ENCODE measurements around the gene ATF2.
"Not testable (repeated sequence)": the region's sequence is repeated elsewhere in the genome, so short reads cannot be mapped to it uniquely, and the experiment has no call there.

ATF2 gene

GRCh38 chr2:175164235-175164634 is 3.8 kb downstream of the ATF2 start:
- DNase-seq (ENCODE audit: low spot score) = no peak

GRCh38 chr2:175158894-175159293 is 9.1 kb downstream of the ATF2 start:
- no peak for DNase-seq (ENCODE audit: low spot score)

- no peak for DNase-seq (ENCODE audit: low spot score)
Observed at GRCh38 chr2:175156534-175156933, 11.5 kb downstream of the ATF2 start.

- peak; percentile 50 for DNase-seq (ENCODE audit: low spot score)
Observed at GRCh38 chr2:175154661-175155082, 13.3 kb downstream of the ATF2 start.

- DNase-seq (ENCODE audit: low spot score) = no peak
Observed at GRCh38 chr2:175152242-175152641, 15.8 kb downstream of the ATF2 start.

GRCh38 chr2:175151791-175152190 is 16.2 kb downstream of the ATF2 start:
- DNase-seq (ENCODE audit: low spot score) = no peak

GRCh38 chr2:175147186-175147585 is 20.8 kb downstream of the ATF2 start:
- DNase-seq (ENCODE audit: low spot score) = peak; percentile 7

- no peak for DNase-seq (ENCODE audit: low spot score)
Observed at GRCh38 chr2:175143678-175144077, 24.3 kb downstream of the ATF2 start.

- DNase-seq (ENCODE audit: low spot score) = no peak
Observed at GRCh38 chr2:175143191-175143590, 24.8 kb downstream of the ATF2 start.

GRCh38 chr2:175140332-175140731 is 27.7 kb downstream of the ATF2 start:
- no peak for DNase-seq (ENCODE audit: low spot score)

- DNase-seq (ENCODE audit: low spot score) = no peak
Observed at GRCh38 chr2:175137793-175138192, 30.2 kb downstream of the ATF2 start.

- no peak for DNase-seq (ENCODE audit: low spot score)
Observed at GRCh38 chr2:175136334-175137215, 31.4 kb downstream of the ATF2 start.

- DNase-seq (ENCODE audit: low spot score) = no peak
Observed at GRCh38 chr2:175135862-175136261, 32.1 kb downstream of the ATF2 start.

GRCh38 chr2:175135177-175135576 is 32.8 kb downstream of the ATF2 start:
- DNase-seq (ENCODE audit: low spot score) = no peak

GRCh38 chr2:175131252-175131651 is 36.8 kb downstream of the ATF2 start:
- DNase-seq (ENCODE audit: low spot score) = no peak

GRCh38 chr2:175126661-175127060 is 41.3 kb downstream of the ATF2 start:
- DNase-seq (ENCODE audit: low spot score) = no peak

- DNase-seq (ENCODE audit: low spot score) = no peak
Observed at GRCh38 chr2:175123254-175123653, 44.7 kb downstream of the ATF2 start.

- DNase-seq (ENCODE audit: low spot score) = peak; percentile 60
Observed at GRCh38 chr2:175111200-175111657, 56.8 kb downstream of the ATF2 start.

- DNase-seq (ENCODE audit: low spot score) = not testable (repeated sequence)
Observed at GRCh38 chr2:175108091-175108490, 59.9 kb downstream of the ATF2 start.

GRCh38 chr2:175107146-175107545 is 60.9 kb downstream of the ATF2 start:
- DNase-seq (ENCODE audit: low spot score) = no peak

GRCh38 chr2:175103191-175103590 is 64.8 kb downstream of the ATF2 start:
- no peak for DNase-seq (ENCODE audit: low spot score)

- no peak for DNase-seq (ENCODE audit: low spot score)
Observed at GRCh38 chr2:175101514-175101913, 66.5 kb downstream of the ATF2 start.

- DNase-seq (ENCODE audit: low spot score) = no peak
Observed at GRCh38 chr2:175097297-175097696, 70.7 kb downstream of the ATF2 start.

- not testable (repeated sequence) for DNase-seq (ENCODE audit: low spot score)
Observed at GRCh38 chr2:175084117-175084516, 83.9 kb downstream of the ATF2 start.
